ENCODE data around the gene SCNN1A.

- TF ChIP-seq CTCF (conservative IDR thresholded peaks at IDR 0.05; ENCODE audit: low read length) (no peak), EZH2phosphoT487 (IDR thresholded peaks at IDR 0.05; ENCODE audit: borderline replicate concordance, low read depth, low read length) (no peak)
These were observed 44.2 kb downstream of the SCNN1A start for GRCh38 chr12:6330999-6331714.
